Colonic mucosa (tissue), 4 donors: Measurements from ENCODE around the gene STIMATE. TPM values are rescaled to one million over a fixed set of nuclear protein-coding genes. Genes with fewer than 3 reads are reported as not detected.

Source experiments
- DNase-seq: peaks from one replicate; pipeline ENCODE4 v3.0.0-alpha.2; 2020
- H3K27ac ChIP-seq: fragments of 200-600 bp; one replicate; pipeline ENCODE4 v1.8.0; 2021
- H3K27me3 ChIP-seq: fragments of 200-600 bp; one replicate; pipeline ENCODE4 v1.8.0; 2021
- H3K36me3 ChIP-seq: fragments of 200-600 bp; one replicate; pipeline ENCODE4 v1.8.0; 2021
- H3K4me1 ChIP-seq: fragments of 200-600 bp; one replicate; pipeline ENCODE4 v1.8.0; 2021; ENCODE audit warnings: mild to moderate bottlenecking
- H3K4me3 ChIP-seq: fragments of 200-600 bp; one replicate; pipeline ENCODE4 v1.8.0; 2021
- H3K9ac ChIP-seq, 2 donors: one replicate each; pipeline ENCODE4 v1.7.0; 2013; ENCODE audit warnings: control low read depth in 2 of 2, low read depth in 2 of 2, low read length in 2 of 2
- H3K9me3 ChIP-seq: fragments of 200-600 bp; one replicate; pipeline ENCODE4 v1.8.0; 2021
- CTCF ChIP-seq: fragments of 200-600 bp; IDR thresholded peaks from one replicate; pipeline ENCODE4 v1.8.0; 2022; ENCODE audit warnings: antibody characterized with exemption, mild to moderate bottlenecking
- intact Hi-C: fragments of 100-400 bp; cut with DNase I; formaldehyde crosslinking; loops from one replicate; pipeline ENCODE4 v1.14.1; 2022
- total RNA-seq, 2 donors: library from RNA; stranded (reverse); fragmentation: NEBNext Ultra II Directional in 1 of 2; extraction: Animal tissue kit (Norgen Biotek cat#: 25700) in 1 of 2; gene quantifications; one replicate each; pipeline ENCODE4 v1.2.1, GENCODE V29; 2021
- donor health status: healthy.
- donor health status: DM: no; HTN: no; CAD: no.
- donor health status: DM: no; HTN: no; CAD: no.

STIMATE gene
- total RNA-seq, 2 donors from 2014 or later = 7.4 to 15.3 TPM

GRCh38 chr3:52847241-52847640 is 50.1 kb downstream of the STIMATE start:
- H3K9ac ChIP-seq = no peak overlapping the region
- no peak for TF ChIP-seq CTCF
- no peaks in the 10 kb centered on the region for H3K27me3 ChIP-seq
- intact Hi-C loops = no loop called here
- H3K36me3 ChIP-seq = no peaks in the 10 kb centered on the region
- DNase-seq = no peak
- no peaks in the 10 kb centered on the region for H3K4me1 ChIP-seq
- no peak overlapping the region for H3K27ac ChIP-seq
- H3K4me3 ChIP-seq = no peak overlapping the region
- no peaks in the 10 kb centered on the region for H3K9me3 ChIP-seq

GRCh38 chr3:52846432-52846965 is 50.8 kb downstream of the STIMATE start:
- DNase-seq = no peak
- H3K27ac ChIP-seq = no peak overlapping the region
- no peaks in the 10 kb centered on the region for H3K9me3 ChIP-seq
- no peak overlapping the region for H3K4me3 ChIP-seq
- no peak overlapping the region for H3K9ac ChIP-seq
- intact Hi-C loops = no loop called here
- H3K36me3 ChIP-seq = no peaks in the 10 kb centered on the region
- TF ChIP-seq CTCF = no peak
- no peaks in the 10 kb centered on the region for H3K27me3 ChIP-seq
- no peaks in the 10 kb centered on the region for H3K4me1 ChIP-seq

- no peaks in the 10 kb centered on the region for H3K9me3 ChIP-seq
- H3K4me3 ChIP-seq = no peak overlapping the region
- intact Hi-C loops = no loop called here
- no peaks in the 10 kb centered on the region for H3K27me3 ChIP-seq
- no peak for DNase-seq
- H3K4me1 ChIP-seq = no peaks in the 10 kb centered on the region
- TF ChIP-seq CTCF = peak; percentile 40
- no peak overlapping the region for H3K9ac ChIP-seq
- H3K27ac ChIP-seq = peak overlapping the region; percentile 17
- no peaks in the 10 kb centered on the region for H3K36me3 ChIP-seq
These were observed 51.5 kb downstream of the STIMATE start for GRCh38 chr3:52845691-52846431.

- Histone ChIP-seq H3K4me1 (no peaks in the 10 kb centered on the region), H3K27ac (peak overlapping the region; percentile 17), H3K4me3 (no peak overlapping the region), H3K36me3 (no peaks in the 10 kb centered on the region), H3K9ac (no peak overlapping the region), H3K27me3 (no peaks in the 10 kb centered on the region), H3K9me3 (no peaks in the 10 kb centered on the region)
- peak; percentile 39 for DNase-seq
- intact Hi-C loops = no loop called here
- TF ChIP-seq CTCF = no peak
These were observed 52.2 kb downstream of the STIMATE start for GRCh38 chr3:52845157-52845556.

- H3K27me3 ChIP-seq = no peaks in the 10 kb centered on the region
- no peak overlapping the region for H3K27ac ChIP-seq
- no peaks in the 10 kb centered on the region for H3K36me3 ChIP-seq
- H3K4me3 ChIP-seq = no peak overlapping the region
- no peak for TF ChIP-seq CTCF
- H3K9ac ChIP-seq = no peak overlapping the region
- no peak for DNase-seq
- H3K4me1 ChIP-seq = no peaks in the 10 kb centered on the region
- H3K9me3 ChIP-seq = no peaks in the 10 kb centered on the region
- intact Hi-C loops = no loop called here
These were observed 52.9 kb downstream of the STIMATE start for GRCh38 chr3:52844290-52844975.
